Pancreas (tissue), 10 donors: ENCODE data around the gene LIG4. TPM values are rescaled to one million over a fixed set of nuclear protein-coding genes. Genes with fewer than 3 reads are reported as not detected.

ENCODE experiments used
- ATAC-seq, 4 donors: fragments of 200-7000 bp; cut with Tn5 transposase; one replicate each; pipeline versions ENCODE4 v1.8.0 to v1.9.1; 2020; ENCODE audit warnings: mild to moderate bottlenecking in 4 of 4, moderate library complexity in 4 of 4
- DNase-seq, 6 donors: peaks; one replicate each; pipeline ENCODE4 v3.0.0-alpha.2; 2020
- FAIRE-seq: peaks from 2 replicates; lab custom pipeline; 2012; peaks lifted over from hg19 to GRCh38; lab: Jason Lieb, UNC
- H3K27ac ChIP-seq, 4 donors: fragments of 200-600 bp; sonication (generic); 1 replicate in 3 of 4; 2 replicates in 1 of 4; pipeline versions ENCODE4 v1.5.0 to v1.8.0; 2020
- H3K27me3 ChIP-seq, 4 donors: fragments of 200-600 bp; one replicate each; pipeline ENCODE4 v1.8.0; 2021
- H3K36me3 ChIP-seq, 3 donors: fragments of 200-600 bp; sonication (generic) in 1 of 3; one replicate each; pipeline versions ENCODE4 v1.5.0 to v1.8.0; 2020 to 2021
- H3K4me1 ChIP-seq, 3 donors: fragments of 200-600 bp; one replicate each; pipeline ENCODE4 v1.8.0; 2021
- H3K4me3 ChIP-seq, 4 donors: fragments of 200-600 bp; sonication (generic) in 2 of 4; one replicate each; pipeline versions ENCODE4 v1.5.0 to v1.8.0; 2020 to 2021
- H3K9me3 ChIP-seq, 4 donors: fragments of 200-600 bp; one replicate each; pipeline ENCODE4 v1.8.0; 2021
- CTCF ChIP-seq, 4 donors: fragments of 200-600 bp; sonication (generic) in 3 of 4; IDR thresholded peaks; one replicate each; pipeline versions ENCODE4 v1.5.0 to v1.8.0; 2021; ENCODE audit warnings: antibody characterized with exemption in 4 of 4
- WGBS, 2 donors: extraction: QIAGEN DNeasy Blood & Tissue Kit; methylation state at CpG; one replicate each; pipeline ENCODE4 v1.1.7; 2013; 5-methylcytosine and 5-hydroxymethylcytosine counted together
- intact Hi-C, 3 donors: fragments of 100-400 bp; cut with DNase I; formaldehyde crosslinking; loops; one replicate each; pipeline versions ENCODE4 v1.11.1 to v1.14.2; 2022
- polyA plus RNA-seq, 2 donors: library from polyadenylated mRNA; stranded (reverse); fragments of 200-250 nt; gene quantifications; one replicate each; pipeline ENCODE4 v1.2.3, GENCODE V29; 2013
- total RNA-seq, 6 donors: library from RNA; stranded (reverse); fragmentation: NEBNext Ultra II Directional in 4 of 6; extraction: Animal tissue kit (Norgen Biotek cat#: 25700) in 4 of 6; gene quantifications; one replicate each; pipeline versions ENCODE4 v1.2.1 to v1.2.4, GENCODE V29; 2021 to 2023
- donor health status: healthy with polysubstance abuse.
- donor health status: DM: no; HTN: no; CAD: no; lungs with moderate emphysema.
- donor health status: DM: no; HTN: no; CAD: no.
- donor health status: control.
- donor health status: control.
- donor health status: Bipolar disorder and iron deficiency.
- donor health status: DM: yes; HTN: yes; CAD: no.
- donor health status: DM: no; HTN: no; CAD: no.
- donor health status: DM: no; HTN: no; CAD: no.
- donor health status: DM: yes; HTN: yes; CAD: no.

The LIG4 gene
- total and polyA plus RNA-seq, 8 donors, result 1.6 to 7.1 (median 4.0) TPM

GRCh38 chr13:108227651-108228272 is 12.4 kb upstream of the LIG4 start:
- Histone ChIP-seq H3K27me3 (no peaks in the 10 kb centered on the region), H3K9me3 (no peaks in the 10 kb centered on the region), H3K4me1 (peaks cover 14 to 38% (median 24%) of the 10 kb centered on the region in 3 donors), H3K27ac (no peak overlapping the region), H3K36me3 (no peaks in the 10 kb centered on the region), H3K4me3 (no peak overlapping the region)
- peak; percentile 47 to 71 (median 56) for TF ChIP-seq CTCF (IDR thresholded peaks at IDR 0.05)
- intact Hi-C loops, result no loop called here
- ATAC-seq, result peak; percentile 25 to 80 (median 70)
- WGBS, 2 donors, result 60 to 71% methylated on average over 1 of the region's 1 CpG
- DNase-seq, result no peak
- peak; percentile 98 for FAIRE-seq

GRCh38 chr13:108226184-108226583 is 10.8 kb upstream of the LIG4 start:
- H3K4me1 ChIP-seq, result peaks cover 14 to 38% (median 28%) of the 10 kb centered on the region in 3 donors
- no peak for TF ChIP-seq CTCF (IDR thresholded peaks at IDR 0.05)
- 2 to 3% methylated on average over 1 of the region's 1 CpG for WGBS, 2 donors
- DNase-seq (no peak), ATAC-seq (peak; percentile 60 to 84 (median 79)), FAIRE-seq (no peak)
- intact Hi-C loops, result no loop called here
- no peak overlapping the region for H3K4me3 ChIP-seq
- no peaks in the 10 kb centered on the region for H3K9me3 ChIP-seq
- no peaks in the 10 kb centered on the region for H3K27me3 ChIP-seq
- H3K27ac ChIP-seq, result no peak overlapping the region
- no peaks in the 10 kb centered on the region for H3K36me3 ChIP-seq

GRCh38 chr13:108225440-108225839 is 10.1 kb upstream of the LIG4 start:
- H3K27me3 ChIP-seq, result no peaks in the 10 kb centered on the region
- no peak for TF ChIP-seq CTCF (IDR thresholded peaks at IDR 0.05)
- intact Hi-C loops, result no loop called here

GRCh38 chr13:108223687-108224503 is 8.6 kb upstream of the LIG4 start:
- no peaks in the 10 kb centered on the region for H3K27me3 ChIP-seq
- no peak for ATAC-seq
- TF ChIP-seq CTCF (IDR thresholded peaks at IDR 0.05), result no peak
- H3K36me3 ChIP-seq, result no peaks in the 10 kb centered on the region
- no peak overlapping the region for H3K27ac ChIP-seq
- DNase-seq, result no peak
- no peaks in the 10 kb centered on the region for H3K9me3 ChIP-seq
- intact Hi-C loops, result no loop called here
- FAIRE-seq, result no peak
- H3K4me3 ChIP-seq, result no peak overlapping the region
- peaks cover 21 to 48% (median 46%) of the 10 kb centered on the region in 3 donors for H3K4me1 ChIP-seq
- 67 to 70% methylated on average over 7 of the region's 7 CpGs for WGBS, 2 donors

More at GRCh38 chr13:108225440-108225839, 10.1 kb upstream of the LIG4 start:
- FAIRE-seq (no peak), DNase-seq (no peak), ATAC-seq (no peak)
- no peaks in the 10 kb centered on the region for H3K9me3 ChIP-seq
- H3K36me3 ChIP-seq, result no peaks in the 10 kb centered on the region
- H3K4me3 ChIP-seq, result no peak overlapping the region
- H3K4me1 ChIP-seq, result peaks cover 15 to 35% (median 35%) of the 10 kb centered on the region in 3 donors
- WGBS, 2 donors, result 61 to 63% methylated on average over 1 of the region's 1 CpG
- H3K27ac ChIP-seq, result no peak overlapping the region
